ENCODE results near the gene ZFPM1.

Gene ZFPM1

DNA sequence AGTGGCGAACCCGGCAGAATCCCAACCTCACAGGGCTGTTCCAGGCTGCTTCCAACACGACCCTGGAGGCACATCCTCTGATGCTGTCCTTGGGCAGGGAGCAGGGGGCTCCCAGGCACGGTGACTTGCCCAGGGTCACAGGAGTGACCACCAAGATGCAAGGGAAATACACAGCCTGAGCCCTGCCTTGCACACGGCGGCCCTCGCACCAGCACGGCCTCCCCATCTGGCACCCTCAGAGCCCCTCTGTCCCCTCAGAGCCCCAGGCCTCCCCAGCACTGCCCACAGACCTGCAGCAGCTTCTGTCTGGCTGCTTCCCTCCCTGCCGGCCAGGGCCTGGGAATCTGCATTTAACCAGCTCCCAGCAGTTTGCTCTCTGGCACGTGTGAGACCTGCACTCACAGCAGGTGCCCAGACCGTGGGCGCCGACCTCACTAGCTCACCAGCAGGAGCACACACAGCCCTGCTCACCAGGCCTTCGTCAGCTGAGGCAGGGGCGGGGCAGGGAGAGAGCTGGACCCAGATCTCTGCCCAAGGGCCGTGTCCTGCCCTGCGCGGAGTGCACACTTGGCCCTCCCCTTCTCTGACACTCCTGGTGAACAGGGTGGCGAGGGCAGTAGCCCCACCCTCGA is 87.4 kb downstream of the ZFPM1 start:
- Histone ChIP-seq H3K9ac (ENCODE audit: insufficient read length) (no peak overlapping the region), H3K9me3 (ENCODE audit: low read depth, low read length) (no peaks in the 10 kb centered on the region), H3K36me3 (ENCODE audit: insufficient read depth, low read length) (no peaks in the 10 kb centered on the region), H3K4me3 (no peak overlapping the region), H3K27ac (no peak overlapping the region)
- no peak for DNase-seq (ENCODE audit: low read depth, low spot score)
- TF ChIP-seq EZH2 (IDR thresholded peaks at IDR 0.05), result no peak
- TF ChIP-seq POLR2AphosphoS5 (IDR thresholded peaks at IDR 0.05; ENCODE audit: borderline replicate concordance, low read depth, low read length), result no peak
- TF ChIP-seq FOXP2 (optimal IDR thresholded peaks at IDR 0.05; ENCODE audit: control extremely low read depth, extremely low read length, insufficient read depth), result no peak

DNA sequence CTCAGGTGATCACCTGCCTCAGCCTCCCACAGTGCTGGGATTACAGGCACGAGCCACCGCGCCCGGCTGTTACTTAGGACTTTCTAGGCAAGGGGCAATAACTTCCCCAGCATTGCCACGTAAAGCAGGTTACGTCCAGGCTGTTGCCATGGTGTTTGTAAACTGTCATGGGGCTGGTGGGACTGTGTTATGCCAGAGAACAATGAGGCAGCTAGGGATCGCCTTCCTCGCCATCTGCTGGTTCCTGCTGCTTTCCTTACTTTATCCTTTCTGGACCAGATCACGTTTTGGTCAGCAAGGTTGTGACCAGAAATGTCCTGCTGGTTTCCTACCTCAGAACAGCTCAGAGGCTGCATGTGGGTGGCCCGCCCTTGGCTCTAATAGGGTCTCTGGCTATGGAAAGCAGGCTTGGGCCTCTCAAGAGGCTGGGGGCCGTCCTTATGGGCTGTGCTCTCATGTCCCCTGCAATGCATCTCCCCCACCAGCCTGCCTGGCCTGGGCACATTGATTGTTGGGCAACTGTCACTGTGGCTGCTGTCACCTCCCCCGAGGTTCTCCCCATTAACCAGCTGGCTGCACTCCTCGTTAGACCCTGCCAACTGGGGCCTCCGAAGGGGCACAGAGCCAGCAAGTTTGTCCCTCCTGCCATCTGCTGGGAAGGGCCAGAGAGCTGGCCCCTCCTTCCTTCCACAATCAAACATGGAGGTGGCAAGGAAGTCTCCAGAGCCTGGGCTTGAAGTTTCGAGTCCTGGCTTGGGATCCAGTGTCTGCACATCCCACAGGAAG is 88.9 kb downstream of the ZFPM1 start:
- no peak for DNase-seq (ENCODE audit: low read depth, low spot score)
- TF ChIP-seq POLR2AphosphoS5 (IDR thresholded peaks at IDR 0.05; ENCODE audit: borderline replicate concordance, low read depth, low read length) (no peak), FOXP2 (optimal IDR thresholded peaks at IDR 0.05; ENCODE audit: control extremely low read depth, extremely low read length, insufficient read depth) (no peak), EZH2 (IDR thresholded peaks at IDR 0.05) (no peak)
- no peaks in the 10 kb centered on the region for H3K9me3 ChIP-seq (ENCODE audit: low read depth, low read length)
- H3K27ac ChIP-seq, result no peak overlapping the region
- H3K36me3 ChIP-seq (ENCODE audit: insufficient read depth, low read length), result no peaks in the 10 kb centered on the region
- no peak overlapping the region for H3K4me3 ChIP-seq
- no peak overlapping the region for H3K9ac ChIP-seq (ENCODE audit: insufficient read length)

DNA sequence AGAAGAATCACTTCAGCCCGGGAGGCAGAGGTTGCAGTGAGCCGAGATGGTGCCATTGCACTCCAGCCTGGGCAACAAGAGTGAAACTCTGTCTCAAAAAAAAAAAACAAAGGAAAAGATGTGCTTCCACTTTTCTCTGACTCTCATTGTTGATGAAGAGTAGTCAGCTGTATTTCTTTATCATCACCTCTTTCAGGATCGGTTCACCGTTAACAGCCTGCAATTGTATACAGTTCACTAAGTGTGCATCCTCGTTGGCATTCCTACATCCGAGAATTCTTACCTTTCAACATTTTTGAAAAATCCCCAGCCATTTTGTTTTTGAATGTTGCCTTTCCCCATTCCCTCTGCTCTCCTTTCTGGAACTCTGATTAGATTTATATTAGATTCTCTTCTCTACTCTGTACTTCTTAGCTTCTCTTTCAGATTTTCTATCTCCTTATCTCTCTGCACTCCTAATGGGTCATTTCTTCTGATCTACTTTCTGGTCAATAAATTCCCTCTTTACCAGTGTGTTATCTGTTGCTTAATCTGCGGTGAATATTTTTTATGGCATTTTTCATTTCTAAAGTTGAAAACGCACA is 90.2 kb downstream of the ZFPM1 start:
- no peaks in the 10 kb centered on the region for H3K36me3 ChIP-seq (ENCODE audit: insufficient read depth, low read length)
- DNase-seq (ENCODE audit: low read depth, low spot score), result no peak
- TF ChIP-seq FOXP2 (optimal IDR thresholded peaks at IDR 0.05; ENCODE audit: control extremely low read depth, extremely low read length, insufficient read depth), result no peak
- no peak for TF ChIP-seq POLR2AphosphoS5 (IDR thresholded peaks at IDR 0.05; ENCODE audit: borderline replicate concordance, low read depth, low read length)
- no peak for TF ChIP-seq EZH2 (IDR thresholded peaks at IDR 0.05)
- no peak overlapping the region for H3K9ac ChIP-seq (ENCODE audit: insufficient read length)
- no peak overlapping the region for H3K4me3 ChIP-seq
- no peaks in the 10 kb centered on the region for H3K9me3 ChIP-seq (ENCODE audit: low read depth, low read length)
- no peak overlapping the region for H3K27ac ChIP-seq

- no peaks in the 10 kb centered on the region for H3K9me3 ChIP-seq (ENCODE audit: low read depth, low read length)
- no peak overlapping the region for H3K4me3 ChIP-seq
- no peak for DNase-seq (ENCODE audit: low read depth, low spot score)
- no peak overlapping the region for H3K9ac ChIP-seq (ENCODE audit: insufficient read length)
- no peak overlapping the region for H3K27ac ChIP-seq
- TF ChIP-seq EZH2 (IDR thresholded peaks at IDR 0.05) (no peak), FOXP2 (optimal IDR thresholded peaks at IDR 0.05; ENCODE audit: control extremely low read depth, extremely low read length, insufficient read depth) (no peak)
- H3K36me3 ChIP-seq (ENCODE audit: insufficient read depth, low read length), result no peaks in the 10 kb centered on the region
Observed at GRCh38 chr16:88545781-88546180, 92.7 kb downstream of the ZFPM1 start.

DNA sequence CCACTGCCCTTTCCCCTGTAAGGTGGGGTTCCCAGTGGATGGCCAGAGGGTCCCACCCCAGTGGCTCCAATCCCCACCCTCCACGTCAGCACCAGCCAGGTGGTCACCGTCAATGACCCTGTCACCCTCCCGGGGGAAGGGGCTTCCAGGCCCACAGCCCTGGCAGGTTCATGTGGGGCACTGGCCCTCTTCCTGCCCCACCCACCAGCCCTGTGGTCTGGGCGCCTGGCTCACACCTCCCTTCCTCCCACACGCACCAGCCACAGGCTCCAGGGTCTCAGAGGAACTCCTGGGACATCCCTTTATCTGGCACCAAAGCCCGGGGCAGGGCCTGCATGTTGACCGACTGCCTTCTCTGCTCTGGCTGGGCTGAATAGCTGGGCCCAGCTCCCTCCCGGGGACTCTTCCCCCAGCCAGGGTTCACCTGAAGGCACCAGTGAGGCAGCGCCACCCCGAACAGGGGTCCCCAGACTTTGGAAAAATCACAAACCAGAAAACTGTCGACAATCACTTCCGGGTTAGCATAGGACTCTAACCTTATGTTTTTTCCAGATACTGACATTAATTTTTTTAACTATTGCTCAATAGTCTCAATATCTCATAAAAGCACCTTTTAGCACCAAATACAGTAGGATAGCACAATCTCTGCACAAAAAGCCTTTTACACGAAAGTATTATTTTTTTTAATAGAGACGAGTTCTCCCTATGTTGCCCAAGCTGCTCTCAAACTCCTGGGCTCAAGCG is 95.2 kb downstream of the ZFPM1 start:
- DNase-seq (ENCODE audit: low read depth, low spot score), result no peak
- TF ChIP-seq EZH2 (IDR thresholded peaks at IDR 0.05) (no peak), POLR2AphosphoS5 (IDR thresholded peaks at IDR 0.05; ENCODE audit: borderline replicate concordance, low read depth, low read length) (no peak), FOXP2 (optimal IDR thresholded peaks at IDR 0.05; ENCODE audit: control extremely low read depth, extremely low read length, insufficient read depth) (no peak)
- Histone ChIP-seq H3K36me3 (ENCODE audit: insufficient read depth, low read length) (no peaks in the 10 kb centered on the region), H3K4me3 (no peak overlapping the region), H3K9me3 (ENCODE audit: low read depth, low read length) (no peaks in the 10 kb centered on the region), H3K27ac (no peak overlapping the region), H3K9ac (ENCODE audit: insufficient read length) (no peak overlapping the region)

GRCh38 chr16:88548985-88549384 is 95.9 kb downstream of the ZFPM1 start:
- TF ChIP-seq FOXP2 (optimal IDR thresholded peaks at IDR 0.05; ENCODE audit: control extremely low read depth, extremely low read length, insufficient read depth), result no peak
- TF ChIP-seq EZH2 (IDR thresholded peaks at IDR 0.05), result no peak
- H3K27ac ChIP-seq, result no peak overlapping the region
- DNase-seq (ENCODE audit: low read depth, low spot score), result no peak
- no peaks in the 10 kb centered on the region for H3K9me3 ChIP-seq (ENCODE audit: low read depth, low read length)
- no peaks in the 10 kb centered on the region for H3K36me3 ChIP-seq (ENCODE audit: insufficient read depth, low read length)
- no peak overlapping the region for H3K4me3 ChIP-seq
- H3K9ac ChIP-seq (ENCODE audit: insufficient read length), result no peak overlapping the region

- DNase-seq (ENCODE audit: low read depth, low spot score), result no peak
- H3K4me3 ChIP-seq, result no peak overlapping the region
- H3K36me3 ChIP-seq (ENCODE audit: insufficient read depth, low read length), result no peaks in the 10 kb centered on the region
- no peak overlapping the region for H3K9ac ChIP-seq (ENCODE audit: insufficient read length)
- H3K27ac ChIP-seq, result no peak overlapping the region
- no peaks in the 10 kb centered on the region for H3K9me3 ChIP-seq (ENCODE audit: low read depth, low read length)
- TF ChIP-seq FOXP2 (optimal IDR thresholded peaks at IDR 0.05; ENCODE audit: control extremely low read depth, extremely low read length, insufficient read depth) (no peak), POLR2AphosphoS5 (IDR thresholded peaks at IDR 0.05; ENCODE audit: borderline replicate concordance, low read depth, low read length) (no peak), EZH2 (IDR thresholded peaks at IDR 0.05) (no peak)
Observed at GRCh38 chr16:88549671-88550245, 96.7 kb downstream of the ZFPM1 start.

DNA sequence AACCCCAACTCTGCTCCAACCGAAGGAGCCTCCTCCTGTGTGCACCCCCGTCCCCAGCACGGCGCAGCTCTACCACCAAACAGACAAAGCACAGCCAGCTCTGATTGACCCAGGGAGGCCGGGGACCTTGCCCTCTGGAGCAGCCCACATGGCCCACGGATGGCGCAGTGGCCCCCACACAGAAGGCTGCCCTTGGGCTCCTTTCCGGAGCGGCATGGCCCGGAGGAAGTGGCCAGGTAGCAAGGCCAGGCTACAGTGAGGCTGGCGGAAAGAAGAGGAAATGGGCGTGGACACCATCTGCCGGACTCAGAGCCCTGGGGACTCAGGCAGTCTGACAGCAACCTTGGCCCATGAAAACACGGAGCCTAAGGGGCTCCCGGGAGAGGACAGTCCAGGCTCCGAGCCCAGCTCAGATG is 97.2 kb downstream of the ZFPM1 start:
- no peak for DNase-seq (ENCODE audit: low read depth, low spot score)
- no peak overlapping the region for H3K4me3 ChIP-seq
- TF ChIP-seq POLR2AphosphoS5 (IDR thresholded peaks at IDR 0.05; ENCODE audit: borderline replicate concordance, low read depth, low read length), result no peak
- no peak for TF ChIP-seq EZH2 (IDR thresholded peaks at IDR 0.05)
- TF ChIP-seq FOXP2 (optimal IDR thresholded peaks at IDR 0.05; ENCODE audit: control extremely low read depth, extremely low read length, insufficient read depth), result no peak
- no peak overlapping the region for H3K9ac ChIP-seq (ENCODE audit: insufficient read length)
- no peaks in the 10 kb centered on the region for H3K36me3 ChIP-seq (ENCODE audit: insufficient read depth, low read length)
- no peaks in the 10 kb centered on the region for H3K9me3 ChIP-seq (ENCODE audit: low read depth, low read length)
- no peak overlapping the region for H3K27ac ChIP-seq
